Erythroblast (primary cell): Measurements from ENCODE around the gene ACER1.

Source experiments
- DNase-seq, 2 experiments: peaks; one replicate each; lab custom pipeline; 2025; lab: John Stamatoyannopoulos, UW
- GATA1 ChIP-seq: IDR thresholded peaks from 2 replicates; pipeline ENCODE4 v1.6.1; 2011; ENCODE audit warnings: low read depth, mild to moderate bottlenecking, control low read depth, low read length, moderate library complexity
- POLR2A ChIP-seq: IDR thresholded peaks from 2 replicates; pipeline ENCODE4 v1.6.1; 2011; ENCODE audit warnings: mild to moderate bottlenecking, low read length

ACER1 gene

GRCh38 chr19:6261883-6262282, 71.5 kb downstream of the ACER1 start:
- no peak for DNase-seq
- TF ChIP-seq POLR2A: no peak

- peak in 1 of 2 experiments; percentile 46 for DNase-seq
- TF ChIP-seq GATA1 (no peak), POLR2A (no peak)
These were observed 72.3 kb downstream of the ACER1 start for GRCh38 chr19:6260912-6261650.

DNA sequence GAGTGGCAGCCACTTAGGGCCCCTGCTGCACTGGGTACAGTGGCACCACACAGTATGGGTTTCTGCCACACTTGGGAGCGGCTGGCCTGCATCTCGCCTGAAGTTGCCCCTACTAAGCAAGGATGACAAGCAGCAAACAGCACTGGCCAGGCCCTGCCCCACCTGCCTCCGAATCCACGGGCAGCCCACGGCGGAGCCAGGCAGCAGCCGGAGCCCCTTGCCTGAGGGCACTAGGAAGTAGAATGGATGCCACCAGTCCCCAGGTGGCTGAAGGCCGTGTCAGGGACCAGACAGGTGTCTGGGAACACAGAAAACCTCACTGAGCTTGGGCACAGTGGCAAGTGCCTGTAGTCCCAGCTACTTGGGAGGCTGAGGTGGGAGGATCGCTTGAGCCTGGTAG, 73.0 kb downstream of the ACER1 start:
- no peak for DNase-seq
- TF ChIP-seq POLR2A (no peak), GATA1 (no peak)

DNA sequence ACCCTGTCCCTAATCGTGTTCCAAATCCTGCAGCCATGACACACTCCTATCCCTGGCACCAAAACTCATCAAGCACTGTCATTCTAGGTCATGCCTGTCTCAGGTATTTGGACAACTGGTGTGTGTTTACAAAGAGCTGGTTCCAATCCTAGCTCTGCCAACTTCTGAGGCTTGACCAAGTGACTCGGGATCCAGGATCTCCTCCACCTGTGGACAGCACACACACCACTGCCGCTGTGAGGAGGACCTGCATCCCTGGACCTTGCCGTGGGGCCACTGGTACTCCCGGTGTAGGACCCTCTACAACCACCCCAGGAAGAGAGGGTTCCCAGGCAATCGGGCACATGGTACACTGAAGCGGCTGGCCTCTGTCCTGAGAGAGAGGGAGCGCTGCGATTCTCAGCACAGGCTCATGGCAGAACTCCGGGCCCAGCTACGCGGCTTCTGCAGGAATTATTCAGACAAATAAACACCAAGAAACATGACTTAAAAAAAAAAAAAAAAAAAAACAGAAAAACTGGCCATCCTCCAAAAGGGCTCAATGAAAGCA, 74.0 kb downstream of the ACER1 start:
- TF ChIP-seq POLR2A (no peak), GATA1 (no peak)
- no peak for DNase-seq

- DNase-seq: no peak
- TF ChIP-seq GATA1 (no peak), POLR2A (no peak)
These were observed 74.5 kb downstream of the ACER1 start for GRCh38 chr19:6258812-6259311.
